ENCODE results near the gene PCGF2.

GRCh38 chr17:38750044-38750311, 1.8 kb upstream of the PCGF2 start:
- TF ChIP-seq EZH2 (IDR thresholded peaks at IDR 0.05) (no peak), POLR2AphosphoS5 (IDR thresholded peaks at IDR 0.05; ENCODE audit: borderline replicate concordance, low read depth, low read length) (no peak), FOXP2 (optimal IDR thresholded peaks at IDR 0.05; ENCODE audit: control extremely low read depth, extremely low read length, insufficient read depth) (no peak)
